Measurements from ENCODE around the gene SLC22A12. TPM values are rescaled to one million over a fixed set of nuclear protein-coding genes. Genes with fewer than 3 reads are reported as not detected.

The SLC22A12 gene
- polyA plus RNA-seq, 1 of the 3 experiments (the other 2 are of a cell fraction) = not detected

DNA sequence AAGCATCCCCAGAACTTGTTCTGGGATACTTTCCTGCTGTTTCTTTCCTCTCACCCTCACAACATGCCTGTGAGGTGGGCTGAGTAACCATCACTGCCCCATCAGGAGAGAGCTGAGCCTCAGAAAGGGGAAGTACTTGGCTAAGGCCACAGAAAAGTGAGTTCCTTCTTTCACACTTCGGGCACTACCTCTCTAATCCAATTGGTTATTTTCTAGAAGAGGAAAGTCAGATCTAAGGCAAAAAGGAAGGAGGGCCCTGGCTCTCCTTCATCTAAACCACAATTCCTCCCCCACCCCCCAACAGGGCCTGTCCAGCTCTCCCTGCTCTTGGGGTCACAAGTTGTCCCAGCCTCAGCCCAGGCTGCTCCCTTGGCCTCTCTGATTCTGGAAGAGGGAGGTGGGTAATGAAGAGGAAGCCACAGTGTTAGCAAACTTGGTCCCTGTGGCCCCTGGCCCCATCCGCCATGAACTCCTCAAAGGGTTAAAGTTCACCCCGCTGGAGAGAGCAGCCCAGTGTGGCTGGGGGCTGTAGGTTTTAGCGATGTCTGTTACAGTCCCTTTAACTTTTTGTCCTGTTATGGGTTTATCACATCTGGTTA, 34.0 kb downstream of the SLC22A12 start:
- H3K4me2 ChIP-seq = no peak overlapping the region
- peaks cover 0 to 32% of the 10 kb centered on the region in 2 experiments; a peak in 2 of 4 replicates for H3K4me1 ChIP-seq (ENCODE audit: control insufficient read depth in 1 of 2, insufficient read depth in 2 of 2, low read depth in 1 of 2, low read length in 1 of 2)
- H3K9me3 ChIP-seq = no peaks in the 10 kb centered on the region
- TF ChIP-seq JUND (IDR thresholded peaks at IDR 0.05) (no peak), CTCF (IDR thresholded peaks at IDR 0.05) (no peak), CHD2 (IDR thresholded peaks at IDR 0.05; ENCODE audit: low read length, partially characterized antibody) (no peak), FOXJ3 (CRISPR knock-in tag; IDR thresholded peaks at IDR 0.05) (no peak), SMC3 (IDR thresholded peaks at IDR 0.05; ENCODE audit: low read depth, low read length) (no peak)
- no peaks in the 10 kb centered on the region for H3F3A ChIP-seq (replicated peaks; ENCODE audit: insufficient read depth)
- no peak overlapping the region for H3K9ac ChIP-seq
- H3K9me2 ChIP-seq = no peaks in the 10 kb centered on the region
- no peak overlapping the region for H3K27ac ChIP-seq (ENCODE audit: low read depth in 2 of 2, low read length in 1 of 2)
- peaks cover 14% of the 10 kb centered on the region; the same call in 1 of the 2 replicates for H3K27me3 ChIP-seq (ENCODE audit: insufficient read depth)
- 41% methylated on average over 4 of the region's 4 CpGs for WGBS (ENCODE audit: low lambda C conversion rate)
- no peaks in the 10 kb centered on the region for H3K36me3 ChIP-seq (replicated peaks in 1 of 2; ENCODE audit: control insufficient read depth in 1 of 2, insufficient read depth in 2 of 2, low read length in 1 of 2)
- H2AFZ ChIP-seq (ENCODE audit: low read depth) = no peak overlapping the region
- DNase-seq = no peak
- no peaks in the 10 kb centered on the region for H3K79me2 ChIP-seq (ENCODE audit: insufficient read depth)
- ChIA-PET POLR2A (no interaction called here), CTCF (no interaction called here)
- no peaks in the 10 kb centered on the region for H4K20me1 ChIP-seq (ENCODE audit: insufficient read depth)
- H3K4me3 ChIP-seq (ENCODE audit: low read depth in 2 of 2, low read length in 1 of 2) = no peak overlapping the region

GRCh38 chr11:64626637-64627036, 35.6 kb downstream of the SLC22A12 start:
- Histone ChIP-seq H2AFZ (ENCODE audit: low read depth) (no peak overlapping the region), H3K9me3 (no peaks in the 10 kb centered on the region), H3K4me1 (ENCODE audit: control insufficient read depth in 1 of 2, insufficient read depth in 2 of 2, low read depth in 1 of 2, low read length in 1 of 2) (peaks cover 0 to 16% of the 10 kb centered on the region in 2 experiments; a peak in 1 of 4 replicates), H4K20me1 (ENCODE audit: insufficient read depth) (no peaks in the 10 kb centered on the region), H3K79me2 (ENCODE audit: insufficient read depth) (no peaks in the 10 kb centered on the region), H3K9ac (no peak overlapping the region), H3K27ac (ENCODE audit: low read depth in 2 of 2, low read length in 1 of 2) (no peak overlapping the region), H3K9me2 (no peaks in the 10 kb centered on the region), H3K27me3 (ENCODE audit: insufficient read depth) (peaks cover 14% of the 10 kb centered on the region; the same call in 1 of the 2 replicates), H3K4me3 (ENCODE audit: low read depth in 2 of 2, low read length in 1 of 2) (no peak overlapping the region), H3K36me3 (replicated peaks in 1 of 2; ENCODE audit: control insufficient read depth in 1 of 2, insufficient read depth in 2 of 2, low read length in 1 of 2) (no peaks in the 10 kb centered on the region), H3F3A (replicated peaks; ENCODE audit: insufficient read depth) (no peaks in the 10 kb centered on the region), H3K4me2 (no peak overlapping the region)
- ChIA-PET POLR2A (no interaction called here), CTCF (no interaction called here)
- TF ChIP-seq ZBTB33 (IDR thresholded peaks at IDR 0.05; ENCODE audit: borderline replicate concordance, low read depth) (no peak), FOSL2 (IDR thresholded peaks at IDR 0.05; ENCODE audit: borderline replicate concordance, low read depth) (no peak)
- WGBS (ENCODE audit: low lambda C conversion rate) = 57% methylated on average over 9 of the region's 9 CpGs
- no peak for DNase-seq
